HUES6 (cell line): ENCODE results near the gene ICAM2.
"Not testable (repeated sequence)": the region's sequence is repeated elsewhere in the genome, so short reads cannot be mapped to it uniquely, and the experiment has no call there.

Experiments used
- H3K27ac ChIP-seq: 2 replicates; pipeline ENCODE4 v1.7.0; 2013; ENCODE audit warnings: low read depth, mild to moderate bottlenecking, low read length, inconsistent platforms
- H3K27me3 ChIP-seq: 2 replicates; pipeline ENCODE4 v1.6.1; 2013; ENCODE audit warnings: low read length; ENCODE audit not compliant: control insufficient read depth, insufficient read depth
- H3K36me3 ChIP-seq: 2 replicates; pipeline ENCODE4 v1.6.1; 2013; ENCODE audit warnings: low read length; ENCODE audit not compliant: control insufficient read depth, insufficient read depth
- H3K4me1 ChIP-seq: 2 replicates; pipeline ENCODE4 v1.6.1; 2013; ENCODE audit warnings: low read length; ENCODE audit not compliant: control insufficient read depth, insufficient read depth
- H3K4me3 ChIP-seq: 2 replicates; pipeline ENCODE4 v1.5.1; 2013; ENCODE audit warnings: low read depth, low read length
- H3K9ac ChIP-seq: one replicate; pipeline ENCODE4 v1.6.1; 2013; ENCODE audit warnings: mild to moderate bottlenecking, low read length
- H3K9me3 ChIP-seq: 2 replicates; pipeline ENCODE4 v1.6.1; 2013; ENCODE audit warnings: low read depth, low read length; ENCODE audit not compliant: control insufficient read depth, insufficient read depth

The ICAM2 gene

GRCh38 chr17:63984236-63984635 is 36.2 kb downstream of the ICAM2 start:
- Histone ChIP-seq H3K27ac (no peak overlapping the region), H3K4me1 (peaks cover 15% of the 10 kb centered on the region), H3K27me3 (no peaks in the 10 kb centered on the region), H3K36me3 (no peaks in the 10 kb centered on the region), H3K9me3 (peaks cover 15% of the 10 kb centered on the region), H3K9ac (no peak overlapping the region), H3K4me3 (no peak overlapping the region)

- Histone ChIP-seq H3K36me3 (no peaks in the 10 kb centered on the region), H3K27me3 (no peaks in the 10 kb centered on the region), H3K4me1 (peaks cover 10% of the 10 kb centered on the region; the same call in 1 of the 2 replicates), H3K9me3 (peaks cover 15% of the 10 kb centered on the region), H3K4me3 (no peak overlapping the region), H3K9ac (no peak overlapping the region), H3K27ac (no peak overlapping the region)
Measured at GRCh38 chr17:63983320-63983719, 37.1 kb downstream of the ICAM2 start.

GRCh38 chr17:63982641-63983040 is 37.8 kb downstream of the ICAM2 start:
- peaks cover 15% of the 10 kb centered on the region for H3K9me3 ChIP-seq
- not testable (repeated sequence) for H3K36me3 ChIP-seq, H3K27me3 ChIP-seq, H3K27ac ChIP-seq, H3K9ac ChIP-seq, H3K4me3 ChIP-seq, H3K4me1 ChIP-seq

GRCh38 chr17:63978272-63979200 is 41.9 kb downstream of the ICAM2 start:
- Histone ChIP-seq H3K4me1 (peaks cover 8% of the 10 kb centered on the region; the same call in 1 of the 2 replicates), H3K27me3 (peaks cover 3% of the 10 kb centered on the region; the same call in 1 of the 2 replicates), H3K9me3 (peaks cover 15% of the 10 kb centered on the region), H3K27ac (no peak overlapping the region), H3K36me3 (no peaks in the 10 kb centered on the region), H3K9ac (no peak overlapping the region), H3K4me3 (no peak overlapping the region)

GRCh38 chr17:63976702-63977101 is 43.7 kb downstream of the ICAM2 start:
- Histone ChIP-seq H3K27me3 (peaks cover 3% of the 10 kb centered on the region; the same call in 1 of the 2 replicates), H3K9me3 (peaks cover 1% of the 10 kb centered on the region), H3K4me3 (no peak overlapping the region), H3K27ac (no peak overlapping the region), H3K36me3 (no peaks in the 10 kb centered on the region), H3K4me1 (peaks cover 8% of the 10 kb centered on the region; the same call in 1 of the 2 replicates), H3K9ac (no peak overlapping the region)

GRCh38 chr17:63975541-63976092 is 44.8 kb downstream of the ICAM2 start:
- Histone ChIP-seq H3K9ac (no peak overlapping the region), H3K4me1 (peaks cover 8% of the 10 kb centered on the region; the same call in 1 of the 2 replicates), H3K9me3 (no peaks in the 10 kb centered on the region), H3K27ac (no peak overlapping the region), H3K4me3 (no peak overlapping the region), H3K27me3 (peaks cover 3% of the 10 kb centered on the region; the same call in 1 of the 2 replicates), H3K36me3 (no peaks in the 10 kb centered on the region)

GRCh38 chr17:63974594-63975192 is 45.7 kb downstream of the ICAM2 start:
- Histone ChIP-seq H3K4me3 (no peak overlapping the region), H3K27me3 (peaks cover 3% of the 10 kb centered on the region; the same call in 1 of the 2 replicates), H3K27ac (no peak overlapping the region), H3K4me1 (peaks cover 8% of the 10 kb centered on the region; the same call in 1 of the 2 replicates), H3K36me3 (no peaks in the 10 kb centered on the region), H3K9me3 (no peaks in the 10 kb centered on the region), H3K9ac (peak overlapping the region; percentile 7)

GRCh38 chr17:63973930-63974593 is 46.4 kb downstream of the ICAM2 start:
- Histone ChIP-seq H3K4me3 (no peak overlapping the region), H3K36me3 (no peaks in the 10 kb centered on the region), H3K27me3 (peaks cover 3% of the 10 kb centered on the region; the same call in 1 of the 2 replicates), H3K4me1 (peaks cover 8% of the 10 kb centered on the region; the same call in 1 of the 2 replicates), H3K9ac (peak overlapping the region; percentile 7), H3K9me3 (no peaks in the 10 kb centered on the region), H3K27ac (no peak overlapping the region)

- no peak overlapping the region for H3K9ac ChIP-seq
- no peak overlapping the region for H3K27ac ChIP-seq
- H3K4me3 ChIP-seq: no peak overlapping the region
- H3K27me3 ChIP-seq: peaks cover 3% of the 10 kb centered on the region; the same call in 1 of the 2 replicates
- H3K36me3 ChIP-seq: no peaks in the 10 kb centered on the region
- no peaks in the 10 kb centered on the region for H3K9me3 ChIP-seq
- H3K4me1 ChIP-seq: peaks cover 8% of the 10 kb centered on the region; the same call in 1 of the 2 replicates
Measured at GRCh38 chr17:63973247-63973646, 47.2 kb downstream of the ICAM2 start.

- Histone ChIP-seq H3K27me3 (peaks cover 3% of the 10 kb centered on the region; the same call in 1 of the 2 replicates), H3K9me3 (no peaks in the 10 kb centered on the region), H3K9ac (no peak within 1 kb of the TSS), H3K4me3 (no peak within 1 kb of the TSS), H3K36me3 (no peaks in the 10 kb centered on the region), H3K27ac (no peak within 1 kb of the TSS), H3K4me1 (peaks cover 8% of the 10 kb centered on the region; the same call in 1 of the 2 replicates)
Measured at GRCh38 chr17:63972796-63973195, 47.6 kb downstream of the ICAM2 start, which contains the start of gene SCN4A. Gene SCN4A, minus strand, starts transcription at chr17:63972918. Its CDS starts 77 bp downstream, at chr17:63972841.
